Measurements from ENCODE around the gene CRADD. TPM values are rescaled to one million over a fixed set of nuclear protein-coding genes. Genes with fewer than 3 reads are reported as not detected.

The CRADD gene
- total RNA-seq, 2 donors from 2014 or later = 27.2 to 75.2 TPM

GRCh38 chr12:93741659-93742109 is 64.5 kb downstream of the CRADD start:
- no peak for TF ChIP-seq CTCF (IDR thresholded peaks at IDR 0.05)
- TF ChIP-seq POLR2A (IDR thresholded peaks at IDR 0.05) = no peak
- no peaks in the 10 kb centered on the region for H3K9me3 ChIP-seq
- H3K27ac ChIP-seq = peak overlapping the region; percentile 74 to 94 (median 88)
- WGBS, 2 donors = 7 to 10% methylated on average over 10 of the region's 10 CpGs
- intact Hi-C loops (cut with DNase I) = no loop called here
- ATAC-seq = no peak
- H3K4me3 ChIP-seq = peak overlapping the region in 1 of 2 donors; percentile 17
- H3K4me1 ChIP-seq = peaks cover 46% of the 10 kb centered on the region
- H3K36me3 ChIP-seq (replicated peaks in 1 of 2; ENCODE audit: insufficient read depth in 1 of 2, low read depth in 2 of 2) = no peaks in the 10 kb centered on the region
- peak in 1 of 4 donors; percentile 18 for DNase-seq
- H3K27me3 ChIP-seq = no peaks in the 10 kb centered on the region

- TF ChIP-seq CTCF (IDR thresholded peaks at IDR 0.05) = peak in 5 of 7 experiments; percentile 30 to 78 (median 39)
- TF ChIP-seq POLR2A (IDR thresholded peaks at IDR 0.05) = peak; percentile 33 to 77 (median 68)
- intact Hi-C loops (cut with DNase I) = no loop called here
- Histone ChIP-seq H3K4me3 (peak overlapping the region; percentile 17 to 21), H3K27me3 (no peaks in the 10 kb centered on the region), H3K9me3 (no peaks in the 10 kb centered on the region), H3K27ac (peak overlapping the region; percentile 74 to 94 (median 88)), H3K36me3 (replicated peaks in 1 of 2; ENCODE audit: insufficient read depth in 1 of 2, low read depth in 2 of 2) (no peaks in the 10 kb centered on the region), H3K4me1 (peaks cover 43% of the 10 kb centered on the region)
- WGBS, 2 donors = 0 to 1% methylated on average over 33 to 45 of the region's 45 CpGs
- peak; percentile 92 for ATAC-seq
- DNase-seq = peak; percentile 74 to 85 (median 78)
These were observed 65.1 kb downstream of the CRADD start for GRCh38 chr12:93742110-93742934.

- Histone ChIP-seq H3K27ac (peak overlapping the region; percentile 74 to 94 (median 88)), H3K4me1 (peaks cover 33% of the 10 kb centered on the region), H3K36me3 (replicated peaks in 1 of 2; ENCODE audit: insufficient read depth in 1 of 2, low read depth in 2 of 2) (no peaks in the 10 kb centered on the region), H3K27me3 (no peaks in the 10 kb centered on the region), H3K9me3 (no peaks in the 10 kb centered on the region), H3K4me3 (no peak overlapping the region)
- intact Hi-C loops (cut with DNase I) = no loop called here
- DNase-seq (no peak), ATAC-seq (no peak)
- WGBS, 2 donors = 89 to 92% methylated on average over 9 of the region's 9 CpGs
- TF ChIP-seq CTCF (IDR thresholded peaks at IDR 0.05) = no peak
- TF ChIP-seq POLR2A (IDR thresholded peaks at IDR 0.05) = no peak
These were observed 66.2 kb downstream of the CRADD start for GRCh38 chr12:93743229-93743998.

- TF ChIP-seq POLR2A (IDR thresholded peaks at IDR 0.05) = no peak
- no peak for TF ChIP-seq CTCF (IDR thresholded peaks at IDR 0.05)
- H3K4me1 ChIP-seq = peaks cover 31% of the 10 kb centered on the region
- no peak for ATAC-seq
- no peak for DNase-seq
- H3K36me3 ChIP-seq (replicated peaks in 1 of 2; ENCODE audit: insufficient read depth in 1 of 2, low read depth in 2 of 2) = no peaks in the 10 kb centered on the region
- intact Hi-C loops (cut with DNase I) = no loop called here
- peak overlapping the region in 1 of 4 donors; percentile 7 for H3K27ac ChIP-seq
- no peaks in the 10 kb centered on the region for H3K9me3 ChIP-seq
- H3K27me3 ChIP-seq = no peaks in the 10 kb centered on the region
- WGBS, 2 donors = 96 to 98% methylated on average over 4 of the region's 4 CpGs
- H3K4me3 ChIP-seq = no peak overlapping the region
These were observed 67.0 kb downstream of the CRADD start for GRCh38 chr12:93743999-93744689.

Data from body of pancreas (tissue), 4 donors.